ENCODE results near the gene ZNF793.

The ZNF793 gene

GRCh38 chr19:37467608-37468090 is 39.1 kb upstream of the ZNF793 start (continued):
- 0 out of 2 replicates have a peak, but pooled peaks have one; percentile 8 for TF ChIP-seq ZNF169 (tag by site-specific recombination; IDR thresholded peaks at IDR 0.05)
- no peak for TF ChIP-seq ZNF837 (tag by site-specific recombination; IDR thresholded peaks at IDR 0.05)

DNA sequence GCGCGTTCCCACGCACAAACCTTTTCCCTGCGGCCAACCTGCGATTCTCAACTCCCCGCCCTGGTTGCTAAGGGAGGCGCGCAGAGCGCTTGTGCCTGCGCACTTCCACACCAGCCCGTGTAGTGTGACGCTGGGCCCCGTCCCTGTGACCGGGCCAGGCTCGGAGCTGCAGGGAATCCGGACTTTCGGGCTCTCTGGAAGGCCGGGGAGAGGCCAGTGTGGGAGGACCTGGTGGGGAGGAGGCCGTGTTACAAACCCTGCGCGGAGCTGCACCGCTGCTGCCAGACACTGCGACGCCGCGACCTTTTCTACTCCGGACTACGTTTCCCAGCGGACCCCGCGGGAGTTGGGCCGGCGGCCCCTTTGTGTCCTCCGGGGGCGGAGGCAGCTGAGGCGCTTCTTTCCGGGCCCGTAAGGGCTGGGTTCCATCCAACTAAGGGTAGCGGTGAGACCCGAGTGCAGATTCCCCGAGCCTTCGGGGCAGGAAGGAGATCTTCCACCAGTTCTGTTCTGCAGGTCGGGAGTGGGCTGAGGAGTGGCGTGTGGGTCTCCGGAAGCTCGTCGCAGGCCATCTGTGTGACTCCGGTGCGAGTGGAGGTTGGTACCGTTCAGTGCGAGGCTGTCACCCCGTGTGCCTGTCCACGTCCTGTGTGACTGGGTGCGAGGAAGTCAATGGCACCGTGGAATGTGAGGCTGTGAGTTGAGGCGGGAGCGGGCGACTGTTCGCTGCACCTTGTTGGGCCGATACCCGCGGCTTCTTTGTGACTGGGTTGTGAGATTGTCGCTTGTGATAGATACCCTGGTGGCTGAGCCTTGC is 37.6 kb upstream of the ZNF793 start, which contains the start of gene ZNF570:
TSS of gene ZNF570 (plus strand) at position 396 of the 817 bp plus-strand sequence. CDS start 999 bp downstream, outside the sequence.
- peaks cover 6% of the 10 kb centered on the region; the same call in 1 of the 2 replicates for H3K4me1 ChIP-seq (ENCODE audit: control insufficient read depth, insufficient read depth, low read length)
- H3K4me3 ChIP-seq (ENCODE audit: low read depth, low read length), result peak within 1 kb of the TSS; percentile 52
- CTCF ChIA-PET, result interaction anchor here (0.6 kb wide), 1 partner anchor 411 kb away, joined by 3 read pairs; no protein-coding TSS in a partner anchor
- peak within 1 kb of the TSS; percentile 71 for H3K27ac ChIP-seq (ENCODE audit: extremely low read depth, low read depth, low read length)
- H3K9me3 ChIP-seq (ENCODE audit: control insufficient read depth, insufficient read depth, low read depth, low read length), result peaks cover 35% of the 10 kb centered on the region
- peaks cover 40 to 56% of the 10 kb centered on the region in 2 experiments for H3K36me3 ChIP-seq (ENCODE audit: control insufficient read depth in 2 of 2, insufficient read depth in 1 of 2, low read length in 2 of 2)
- POLR2A ChIA-PET, result interaction anchor here (0.5 to 3.3 kb wide), 17 partner anchors 13 to 1318 kb away, joined by 3 to 22 read pairs (median 5); partner anchors contain the start of genes SIPA1L3, WDR87, ZFP30 and ZNF146
- TF ChIP-seq KLF8 (tag by site-specific recombination; IDR thresholded peaks at IDR 0.05), result peak; percentile 92
- peak; percentile 53; the same call in 1 of the 2 replicates for TF ChIP-seq ZNF560 (tag by site-specific recombination; IDR thresholded peaks at IDR 0.05; ENCODE audit: borderline replicate concordance)
- no peak for TF ChIP-seq ZNF677 (tag by site-specific recombination; IDR thresholded peaks at IDR 0.05)
- TF ChIP-seq, protein P1, sequence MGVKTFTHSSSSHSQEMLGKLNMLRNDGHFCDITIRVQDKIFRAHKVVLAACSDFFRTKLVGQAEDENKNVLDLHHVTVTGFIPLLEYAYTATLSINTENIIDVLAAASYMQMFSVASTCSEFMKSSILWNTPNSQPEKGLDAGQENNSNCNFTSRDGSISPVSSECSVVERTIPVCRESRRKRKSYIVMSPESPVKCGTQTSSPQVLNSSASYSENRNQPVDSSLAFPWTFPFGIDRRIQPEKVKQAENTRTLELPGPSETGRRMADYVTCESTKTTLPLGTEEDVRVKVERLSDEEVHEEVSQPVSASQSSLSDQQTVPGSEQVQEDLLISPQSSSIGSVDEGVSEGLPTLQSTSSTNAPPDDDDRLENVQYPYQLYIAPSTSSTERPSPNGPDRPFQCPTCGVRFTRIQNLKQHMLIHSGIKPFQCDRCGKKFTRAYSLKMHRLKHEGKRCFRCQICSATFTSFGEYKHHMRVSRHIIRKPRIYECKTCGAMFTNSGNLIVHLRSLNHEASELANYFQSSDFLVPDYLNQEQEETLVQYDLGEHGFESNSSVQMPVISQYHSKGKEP (tag by site-specific recombination; IDR thresholded peaks at IDR 0.05), result peak; percentile 80
- no peak for TF ChIP-seq MEIS1 (CRISPR knock-in tag; IDR thresholded peaks at IDR 0.05; ENCODE audit: borderline replicate concordance)
- TF ChIP-seq ZNF239 (tag by site-specific recombination; IDR thresholded peaks at IDR 0.05), result no peak
- TF ChIP-seq ZNF280D (tag by site-specific recombination; IDR thresholded peaks at IDR 0.05), result 0 out of 2 replicates have a peak, but pooled peaks have one; percentile 74
- TF ChIP-seq ZNF530 (tag by site-specific recombination; IDR thresholded peaks at IDR 0.05; ENCODE audit: low read depth), result no peak
- no peak for TF ChIP-seq ZNF837 (tag by site-specific recombination; IDR thresholded peaks at IDR 0.05)
- TF ChIP-seq ZNF518A (tag by site-specific recombination; conservative IDR thresholded peaks at IDR 0.05; ENCODE audit: low read depth), result peak; percentile 78
- TF ChIP-seq ZNF10 (tag by site-specific recombination; IDR thresholded peaks at IDR 0.05), result 0 out of 2 replicates have a peak, but pooled peaks have one; percentile 10
- TF ChIP-seq, protein P2, sequence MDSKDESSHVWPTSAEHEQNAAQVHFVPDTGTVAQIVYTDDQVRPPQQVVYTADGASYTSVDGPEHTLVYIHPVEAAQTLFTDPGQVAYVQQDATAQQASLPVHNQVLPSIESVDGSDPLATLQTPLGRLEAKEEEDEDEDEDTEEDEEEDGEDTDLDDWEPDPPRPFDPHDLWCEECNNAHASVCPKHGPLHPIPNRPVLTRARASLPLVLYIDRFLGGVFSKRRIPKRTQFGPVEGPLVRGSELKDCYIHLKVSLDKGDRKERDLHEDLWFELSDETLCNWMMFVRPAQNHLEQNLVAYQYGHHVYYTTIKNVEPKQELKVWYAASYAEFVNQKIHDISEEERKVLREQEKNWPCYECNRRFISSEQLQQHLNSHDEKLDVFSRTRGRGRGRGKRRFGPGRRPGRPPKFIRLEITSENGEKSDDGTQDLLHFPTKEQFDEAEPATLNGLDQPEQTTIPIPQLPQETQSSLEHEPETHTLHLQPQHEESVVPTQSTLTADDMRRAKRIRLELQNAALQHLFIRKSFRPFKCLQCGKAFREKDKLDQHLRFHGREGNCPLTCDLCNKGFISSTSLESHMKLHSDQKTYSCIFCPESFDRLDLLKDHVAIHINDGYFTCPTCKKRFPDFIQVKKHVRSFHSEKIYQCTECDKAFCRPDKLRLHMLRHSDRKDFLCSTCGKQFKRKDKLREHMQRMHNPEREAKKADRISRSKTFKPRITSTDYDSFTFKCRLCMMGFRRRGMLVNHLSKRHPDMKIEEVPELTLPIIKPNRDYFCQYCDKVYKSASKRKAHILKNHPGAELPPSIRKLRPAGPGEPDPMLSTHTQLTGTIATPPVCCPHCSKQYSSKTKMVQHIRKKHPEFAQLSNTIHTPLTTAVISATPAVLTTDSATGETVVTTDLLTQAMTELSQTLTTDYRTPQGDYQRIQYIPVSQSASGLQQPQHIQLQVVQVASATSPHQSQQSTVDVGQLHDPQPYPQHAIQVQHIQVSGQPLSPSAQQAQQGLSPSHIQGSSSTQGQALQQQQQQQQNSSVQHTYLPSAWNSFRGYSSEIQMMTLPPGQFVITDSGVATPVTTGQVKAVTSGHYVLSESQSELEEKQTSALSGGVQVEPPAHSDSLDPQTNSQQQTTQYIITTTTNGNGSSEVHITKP (tag by site-specific recombination; IDR thresholded peaks at IDR 0.05), result peak; percentile 91
- TF ChIP-seq, protein P3, sequence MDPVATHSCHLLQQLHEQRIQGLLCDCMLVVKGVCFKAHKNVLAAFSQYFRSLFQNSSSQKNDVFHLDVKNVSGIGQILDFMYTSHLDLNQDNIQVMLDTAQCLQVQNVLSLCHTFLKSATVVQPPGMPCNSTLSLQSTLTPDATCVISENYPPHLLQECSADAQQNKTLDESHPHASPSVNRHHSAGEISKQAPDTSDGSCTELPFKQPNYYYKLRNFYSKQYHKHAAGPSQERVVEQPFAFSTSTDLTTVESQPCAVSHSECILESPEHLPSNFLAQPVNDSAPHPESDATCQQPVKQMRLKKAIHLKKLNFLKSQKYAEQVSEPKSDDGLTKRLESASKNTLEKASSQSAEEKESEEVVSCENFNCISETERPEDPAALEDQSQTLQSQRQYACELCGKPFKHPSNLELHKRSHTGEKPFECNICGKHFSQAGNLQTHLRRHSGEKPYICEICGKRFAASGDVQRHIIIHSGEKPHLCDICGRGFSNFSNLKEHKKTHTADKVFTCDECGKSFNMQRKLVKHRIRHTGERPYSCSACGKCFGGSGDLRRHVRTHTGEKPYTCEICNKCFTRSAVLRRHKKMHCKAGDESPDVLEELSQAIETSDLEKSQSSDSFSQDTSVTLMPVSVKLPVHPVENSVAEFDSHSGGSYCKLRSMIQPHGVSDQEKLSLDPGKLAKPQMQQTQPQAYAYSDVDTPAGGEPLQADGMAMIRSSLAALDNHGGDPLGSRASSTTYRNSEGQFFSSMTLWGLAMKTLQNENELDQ (tag by site-specific recombination; IDR thresholded peaks at IDR 0.05; ENCODE audit: low read depth), result no peak
- TF ChIP-seq ZFP3 (tag by site-specific recombination; IDR thresholded peaks at IDR 0.05; ENCODE audit: low read depth), result no peak
- TF ChIP-seq ZNF580 (tag by site-specific recombination; IDR thresholded peaks at IDR 0.05), result peak; percentile 90
